GM23338 (cell line): ENCODE measurements around the gene SCGB2B2. TPM values are rescaled to one million over a fixed set of nuclear protein-coding genes. Genes with fewer than 3 reads are reported as not detected.

ENCODE experiments used
- ATAC-seq: fragments of 200-7000 bp; cut with Tn5 transposase; 3 replicates; pipeline ENCODE4 v1.9.1; 2020
- DNase-seq: peaks from one replicate; pipeline ENCODE4 v3.0.0-alpha.2; 2015; ENCODE audit warnings: low spot score
- H2AFZ ChIP-seq: fragments of 200-600 bp; sonication (generic); 2 replicates; pipeline ENCODE4 v1.8.0; 2016; ENCODE audit warnings: antibody characterized with exemption, mild to moderate bottlenecking, moderate library complexity
- H3F3A ChIP-seq: fragments of 200-600 bp; sonication (generic); replicated peaks from 2 replicates; pipeline ENCODE4 v1.8.0; 2017; ENCODE audit warnings: antibody characterized with exemption, mixed run types, low read depth
- H3K27ac ChIP-seq: fragments of 200-600 bp; sonication (generic); 2 replicates; pipeline ENCODE4 v1.6.1; 2016; ENCODE audit warnings: low read depth
- H3K27me3 ChIP-seq: fragments of 200-600 bp; sonication (generic); 2 replicates; pipeline ENCODE4 v1.8.0; 2016; ENCODE audit warnings: mild to moderate bottlenecking, mixed run types, moderate library complexity; ENCODE audit not compliant: insufficient read depth
- H3K36me3 ChIP-seq: fragments of 200-600 bp; sonication (generic); 2 replicates; pipeline ENCODE4 v1.8.0; 2016; ENCODE audit warnings: mild to moderate bottlenecking; ENCODE audit not compliant: insufficient read depth
- H3K4me1 ChIP-seq: fragments of 200-600 bp; sonication (generic); 2 replicates; pipeline ENCODE4 v1.8.0; 2016; ENCODE audit warnings: mild to moderate bottlenecking, moderate library complexity; ENCODE audit not compliant: insufficient read depth
- H3K4me2 ChIP-seq: fragments of 200-600 bp; sonication (generic); 2 replicates; pipeline ENCODE4 v1.7.1; 2017; ENCODE audit warnings: mixed run types
- H3K4me3 ChIP-seq: fragments of 200-600 bp; sonication (generic); 2 replicates; pipeline ENCODE4 v1.6.1; 2016; ENCODE audit warnings: mixed run types
- H3K79me2 ChIP-seq: fragments of 200-600 bp; sonication (generic); replicated peaks from 2 replicates; pipeline ENCODE4 v1.8.0; 2017; ENCODE audit warnings: mild to moderate bottlenecking; ENCODE audit not compliant: insufficient read depth
- H3K9me2 ChIP-seq: fragments of 200-600 bp; sonication (generic); 2 replicates; pipeline ENCODE4 v1.8.0; 2017; ENCODE audit not compliant: insufficient read depth
- H4K20me1 ChIP-seq: fragments of 200-600 bp; sonication (generic); replicated peaks from 2 replicates; pipeline ENCODE4 v1.8.0; 2017; ENCODE audit warnings: mild to moderate bottlenecking; ENCODE audit not compliant: insufficient read depth
- H3K27ac Mint-ChIP-seq: 2 replicates; pipeline ENCODE4 v1.8.0; 2020; ENCODE audit warnings: inconsistent platforms, mild to moderate bottlenecking, moderate library complexity, mixed read lengths
- H3K27me3 Mint-ChIP-seq: 3 replicates; pipeline ENCODE4 v1.8.0; 2022; ENCODE audit warnings: low read depth, mild to moderate bottlenecking, moderate library complexity, mixed read lengths, inconsistent platforms; ENCODE audit not compliant: insufficient read depth, poor library complexity
- H3K36me3 Mint-ChIP-seq: 3 replicates; pipeline ENCODE4 v1.8.0; 2021; ENCODE audit warnings: low read depth, mild to moderate bottlenecking, inconsistent platforms, moderate library complexity, mixed read lengths
- H3K4me1 Mint-ChIP-seq: 3 replicates; pipeline ENCODE4 v1.8.0; 2020; ENCODE audit warnings: mild to moderate bottlenecking, inconsistent platforms, mixed read lengths
- H3K4me3 Mint-ChIP-seq: 3 replicates; pipeline ENCODE4 v1.8.0; 2021; ENCODE audit warnings: moderate library complexity, mild to moderate bottlenecking, inconsistent platforms, mixed read lengths
- H3K9me3 Mint-ChIP-seq: 3 replicates; pipeline ENCODE4 v1.8.0; 2020; ENCODE audit warnings: moderate library complexity, mild to moderate bottlenecking, inconsistent platforms, mixed read lengths
- CTCF ChIP-seq, 2 experiments: fragments of 200-600 bp in 1 of 2; sonication (generic) in 1 of 2; conservative IDR thresholded peaks; 2 replicates each; pipeline versions ENCODE4 v1.5.1 to v1.6.1; 2016 to 2017; ENCODE audit warnings: antibody characterized with exemption in 2 of 2, low read depth in 2 of 2, mild to moderate bottlenecking in 2 of 2, moderate library complexity in 1 of 2
- EZH2phosphoT487 ChIP-seq: fragments of 200-600 bp; sonication (generic); IDR thresholded peaks from one replicate; pipeline ENCODE4 v1.8.1; 2018; ENCODE audit warnings: antibody characterized with exemption; ENCODE audit not compliant: unreplicated experiment
- JUNB ChIP-seq: IDR thresholded peaks from one replicate; pipeline ENCODE4 v1.6.1; 2016; ENCODE audit warnings: antibody characterized with exemption; ENCODE audit not compliant: unreplicated experiment
- NANOG ChIP-seq: IDR thresholded peaks from 2 replicates; pipeline ENCODE4 v1.6.1; 2016; ENCODE audit warnings: antibody characterized with exemption, borderline replicate concordance
- REST ChIP-seq: IDR thresholded peaks from one replicate; pipeline ENCODE4 v1.6.1; 2018; ENCODE audit warnings: antibody characterized with exemption; ENCODE audit not compliant: unreplicated experiment
- ZNF114 ChIP-seq: fragments of 250-450 bp; sonication (Bioruptor Pico); IDR thresholded peaks from 2 replicates; pipeline ENCODE4 v1.5.0; 2020; ENCODE audit warnings: mild to moderate bottlenecking, moderate library complexity
- polyA plus RNA-seq: library from polyadenylated mRNA; unstranded; fragments of >200 nt; fragmentation: Nextera tagmentation; extraction: Ambion mirVana; gene quantifications from 2 replicates; pipeline ENCODE4 v1.2.1, GENCODE V29; 2016
- total RNA-seq: library from RNA; depleted of rRNA; stranded (reverse); fragments of >200 nt; shearing (Covaris generic); gene quantifications from 2 replicates; pipeline ENCODE4 v1.2.3, GENCODE V29; 2014
- TF ChIP-seq, protein P1 (sequence below): fragments of 250-450 bp; sonication (Bioruptor Pico); IDR thresholded peaks from 2 replicates; pipeline ENCODE4 v1.5.0; 2020; ENCODE audit warnings: mild to moderate bottlenecking, moderate library complexity

SCGB2B2 gene
- total and polyA plus RNA-seq, 2 experiments from 2014 or later: 0.28 TPM; not detected in 1

- TF ChIP-seq, protein P1, sequence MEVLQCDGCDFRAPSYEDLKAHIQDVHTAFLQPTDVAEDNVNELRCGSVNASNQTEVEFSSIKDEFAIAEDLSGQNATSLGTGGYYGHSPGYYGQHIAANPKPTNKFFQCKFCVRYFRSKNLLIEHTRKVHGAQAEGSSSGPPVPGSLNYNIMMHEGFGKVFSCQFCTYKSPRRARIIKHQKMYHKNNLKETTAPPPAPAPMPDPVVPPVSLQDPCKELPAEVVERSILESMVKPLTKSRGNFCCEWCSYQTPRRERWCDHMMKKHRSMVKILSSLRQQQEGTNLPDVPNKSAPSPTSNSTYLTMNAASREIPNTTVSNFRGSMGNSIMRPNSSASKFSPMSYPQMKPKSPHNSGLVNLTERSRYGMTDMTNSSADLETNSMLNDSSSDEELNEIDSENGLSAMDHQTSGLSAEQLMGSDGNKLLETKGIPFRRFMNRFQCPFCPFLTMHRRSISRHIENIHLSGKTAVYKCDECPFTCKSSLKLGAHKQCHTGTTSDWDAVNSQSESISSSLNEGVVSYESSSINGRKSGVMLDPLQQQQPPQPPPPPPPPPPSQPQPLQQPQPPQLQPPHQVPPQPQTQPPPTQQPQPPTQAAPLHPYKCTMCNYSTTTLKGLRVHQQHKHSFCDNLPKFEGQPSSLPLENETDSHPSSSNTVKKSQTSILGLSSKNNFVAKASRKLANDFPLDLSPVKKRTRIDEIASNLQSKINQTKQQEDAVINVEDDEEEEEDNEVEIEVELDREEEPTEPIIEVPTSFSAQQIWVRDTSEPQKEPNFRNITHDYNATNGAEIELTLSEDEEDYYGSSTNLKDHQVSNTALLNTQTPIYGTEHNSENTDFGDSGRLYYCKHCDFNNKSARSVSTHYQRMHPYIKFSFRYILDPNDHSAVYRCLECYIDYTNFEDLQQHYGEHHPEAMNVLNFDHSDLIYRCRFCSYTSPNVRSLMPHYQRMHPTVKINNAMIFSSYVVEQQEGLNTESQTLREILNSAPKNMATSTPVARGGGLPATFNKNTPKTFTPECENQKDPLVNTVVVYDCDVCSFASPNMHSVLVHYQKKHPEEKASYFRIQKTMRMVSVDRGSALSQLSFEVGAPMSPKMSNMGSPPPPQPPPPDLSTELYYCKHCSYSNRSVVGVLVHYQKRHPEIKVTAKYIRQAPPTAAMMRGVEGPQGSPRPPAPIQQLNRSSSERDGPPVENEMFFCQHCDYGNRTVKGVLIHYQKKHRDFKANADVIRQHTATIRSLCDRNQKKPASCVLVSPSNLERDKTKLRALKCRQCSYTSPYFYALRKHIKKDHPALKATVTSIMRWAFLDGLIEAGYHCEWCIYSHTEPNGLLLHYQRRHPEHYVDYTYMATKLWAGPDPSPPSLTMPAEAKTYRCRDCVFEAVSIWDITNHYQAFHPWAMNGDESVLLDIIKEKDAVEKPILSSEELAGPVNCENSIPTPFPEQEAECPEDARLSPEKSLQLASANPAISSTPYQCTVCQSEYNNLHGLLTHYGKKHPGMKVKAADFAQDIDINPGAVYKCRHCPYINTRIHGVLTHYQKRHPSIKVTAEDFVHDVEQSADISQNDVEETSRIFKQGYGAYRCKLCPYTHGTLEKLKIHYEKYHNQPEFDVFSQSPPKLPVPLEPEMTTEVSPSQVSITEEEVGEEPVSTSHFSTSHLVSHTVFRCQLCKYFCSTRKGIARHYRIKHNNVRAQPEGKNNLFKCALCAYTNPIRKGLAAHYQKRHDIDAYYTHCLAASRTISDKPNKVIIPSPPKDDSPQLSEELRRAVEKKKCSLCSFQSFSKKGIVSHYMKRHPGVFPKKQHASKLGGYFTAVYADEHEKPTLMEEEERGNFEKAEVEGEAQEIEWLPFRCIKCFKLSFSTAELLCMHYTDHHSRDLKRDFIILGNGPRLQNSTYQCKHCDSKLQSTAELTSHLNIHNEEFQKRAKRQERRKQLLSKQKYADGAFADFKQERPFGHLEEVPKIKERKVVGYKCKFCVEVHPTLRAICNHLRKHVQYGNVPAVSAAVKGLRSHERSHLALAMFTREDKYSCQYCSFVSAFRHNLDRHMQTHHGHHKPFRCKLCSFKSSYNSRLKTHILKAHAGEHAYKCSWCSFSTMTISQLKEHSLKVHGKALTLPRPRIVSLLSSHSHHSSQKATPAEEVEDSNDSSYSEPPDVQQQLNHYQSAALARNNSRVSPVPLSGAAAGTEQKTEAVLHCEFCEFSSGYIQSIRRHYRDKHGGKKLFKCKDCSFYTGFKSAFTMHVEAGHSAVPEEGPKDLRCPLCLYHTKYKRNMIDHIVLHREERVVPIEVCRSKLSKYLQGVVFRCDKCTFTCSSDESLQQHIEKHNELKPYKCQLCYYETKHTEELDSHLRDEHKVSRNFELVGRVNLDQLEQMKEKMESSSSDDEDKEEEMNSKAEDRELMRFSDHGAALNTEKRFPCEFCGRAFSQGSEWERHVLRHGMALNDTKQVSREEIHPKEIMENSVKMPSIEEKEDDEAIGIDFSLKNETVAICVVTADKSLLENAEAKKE (CRISPR knock-in tag): no peak
- no peak for TF ChIP-seq NANOG
- TF ChIP-seq EZH2phosphoT487: no peak
- TF ChIP-seq ZNF114 (CRISPR knock-in tag): no peak
These were observed 1.7 kb downstream of the SCGB2B2 start (continued) for GRCh38 chr19:34675250-34675649.

DNA sequence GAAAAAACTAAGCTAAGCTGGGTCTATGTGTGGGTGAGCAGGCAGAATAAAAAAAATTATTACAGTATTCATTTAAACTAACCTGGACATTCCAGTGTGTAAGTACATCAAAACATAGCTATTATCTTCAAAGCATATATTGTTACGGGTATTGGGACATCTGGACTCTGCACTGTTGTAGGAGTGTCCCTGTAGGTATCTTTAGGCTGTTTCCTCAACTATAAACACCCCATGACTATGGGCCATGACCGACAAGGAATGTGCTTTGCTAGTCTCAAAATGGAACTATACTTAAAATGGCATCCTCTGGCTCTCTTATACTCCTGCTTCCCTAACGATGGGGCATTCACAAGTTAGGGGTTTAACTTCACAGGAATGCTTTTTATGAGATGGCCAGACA, 3.4 kb downstream of the SCGB2B2 start:
- Histone ChIP-seq H4K20me1 (no peaks in the 10 kb centered on the region), H3K4me2 (no peak overlapping the region), H3K4me1 (peaks cover 10% of the 10 kb centered on the region), H3K36me3 (no peaks in the 10 kb centered on the region), H3F3A (no peaks in the 10 kb centered on the region), H3K9me2 (peaks cover 7% of the 10 kb centered on the region; the same call in 1 of the 2 replicates), H3K27ac (no peak overlapping the region), H2AFZ (no peak overlapping the region), H3K4me3 (no peak overlapping the region), H3K79me2 (no peaks in the 10 kb centered on the region), H3K27me3 (peaks cover 14% of the 10 kb centered on the region; the same call in 1 of the 2 replicates)
- no peaks in the 10 kb centered on the region for H3K9me3 Mint-ChIP-seq
- peaks cover 9% of the 10 kb centered on the region for H3K27me3 Mint-ChIP-seq
- no peak overlapping the region for H3K27ac Mint-ChIP-seq
- H3K4me3 Mint-ChIP-seq: no peak overlapping the region
- peaks cover 3% of the 10 kb centered on the region; the same call in 1 of the 3 replicates for H3K36me3 Mint-ChIP-seq
- DNase-seq: no peak
- H3K4me1 Mint-ChIP-seq: peaks cover 6% of the 10 kb centered on the region; the same call in 2 of the 3 replicates
- no peak for ATAC-seq
- TF ChIP-seq REST: no peak
- no peak for TF ChIP-seq JUNB
- TF ChIP-seq NANOG: no peak
- TF ChIP-seq CTCF (conservative IDR thresholded peaks at IDR 0.05; ENCODE audit: low read depth in 2 of 2): no peak
